Measurements from ENCODE around the gene SP3. TPM values are rescaled to one million over a fixed set of nuclear protein-coding genes. Genes with fewer than 3 reads are reported as not detected.

SP3 gene
- total RNA-seq, 2 experiments from 2014 or later, result 95.9 to 102 TPM

DNA sequence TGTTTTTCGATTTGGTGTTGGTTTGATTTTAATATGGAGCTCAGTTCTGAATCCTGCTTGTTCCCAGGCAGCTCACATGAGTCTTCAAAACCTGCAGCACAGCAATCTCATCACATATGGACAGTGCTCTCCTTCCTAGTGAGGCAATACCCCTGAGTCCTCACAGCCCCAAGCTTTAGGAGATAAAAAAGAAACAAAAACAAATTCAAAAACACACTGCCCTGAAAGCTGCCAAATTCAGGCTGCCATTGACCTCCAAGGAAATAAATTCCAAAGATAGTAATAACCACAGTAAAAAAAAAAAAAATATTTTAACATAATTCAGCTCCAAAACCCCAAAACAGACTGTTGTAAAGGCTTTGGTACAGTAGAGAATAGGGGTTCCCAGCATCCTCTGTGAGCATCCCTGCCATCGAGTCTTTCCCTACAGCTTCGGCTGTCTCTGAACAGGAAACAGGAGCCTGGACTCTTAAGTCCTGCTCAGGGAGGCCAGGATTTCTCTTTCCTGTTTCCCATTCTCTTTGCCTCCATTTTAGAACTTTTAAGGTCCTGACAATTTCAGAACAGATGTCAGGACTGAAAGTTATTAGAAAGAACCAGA lies 14.7 kb upstream of the SP3 start:
- Mint-ChIP-seq H3K4me1 (ENCODE audit: low read depth) (no peaks in the 10 kb centered on the region), H3K27me3 (ENCODE audit: low read depth) (peaks cover 3% of the 10 kb centered on the region), H3K9me3 (ENCODE audit: insufficient read depth) (no peaks in the 10 kb centered on the region), H3K36me3 (ENCODE audit: low read depth) (no peaks in the 10 kb centered on the region), H3K4me3 (no peak overlapping the region), H3K27ac (no peak overlapping the region)
- ChIA-PET POLR2A (interaction anchor here (1.0 kb wide), 1 partner anchor 14 kb away, joined by 3 read pairs; no protein-coding TSS in a partner anchor), CTCF (no interaction called here)
- ATAC-seq, result no peak
- no peak for DNase-seq

DNA sequence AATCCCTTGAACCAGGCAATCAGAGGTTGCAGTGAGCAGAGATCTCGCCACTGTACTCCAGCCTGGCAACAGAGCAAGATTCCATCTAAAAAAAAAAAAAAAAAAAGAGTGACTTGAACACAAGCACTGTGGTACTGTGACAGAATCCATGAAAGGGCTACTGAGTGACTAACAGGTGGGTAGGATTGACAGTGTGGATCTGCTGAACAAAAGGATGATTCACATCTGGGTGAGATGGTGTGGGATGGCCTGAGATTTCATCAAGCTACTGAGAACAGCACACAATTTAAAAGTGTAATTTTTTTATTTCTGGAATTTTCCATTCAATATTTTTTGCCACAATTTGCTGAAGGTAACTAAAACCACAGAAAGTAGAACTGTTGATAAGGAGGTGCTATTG lies 13.3 kb upstream of the SP3 start:
- CTCF ChIA-PET, result no interaction called here
- Mint-ChIP-seq H3K27me3 (ENCODE audit: low read depth) (peaks cover 3% of the 10 kb centered on the region), H3K4me1 (ENCODE audit: low read depth) (no peaks in the 10 kb centered on the region), H3K4me3 (no peak overlapping the region), H3K9me3 (ENCODE audit: insufficient read depth) (no peaks in the 10 kb centered on the region), H3K36me3 (ENCODE audit: low read depth) (no peaks in the 10 kb centered on the region), H3K27ac (no peak overlapping the region)
- POLR2A ChIA-PET, result interaction anchor here (1.0 kb wide), 1 partner anchor 13 kb away, joined by 3 read pairs; no protein-coding TSS in a partner anchor
- ATAC-seq (peak; percentile 11), DNase-seq (no peak)

DNA sequence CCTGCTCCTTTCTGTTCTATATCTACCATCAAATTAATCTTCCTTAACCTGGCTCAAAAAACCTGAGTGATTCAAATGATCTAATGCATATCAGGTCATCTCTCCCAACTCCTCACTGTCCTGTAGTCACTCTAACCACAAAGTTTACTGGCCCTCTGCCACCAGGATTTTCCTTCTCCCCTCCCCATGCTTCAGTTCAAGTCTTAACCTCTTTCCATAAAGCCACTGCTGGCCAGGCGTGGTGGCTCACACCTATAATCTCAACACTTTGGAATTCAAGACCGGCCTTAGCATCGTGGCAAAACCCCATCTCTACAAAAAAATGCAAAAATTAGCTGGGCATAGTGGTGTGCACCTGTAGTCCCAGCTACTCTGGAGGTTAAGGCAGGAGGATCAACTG lies 7.5 kb upstream of the SP3 start:
- DNase-seq, result no peak
- Mint-ChIP-seq H3K27ac (no peak overlapping the region), H3K9me3 (ENCODE audit: insufficient read depth) (no peaks in the 10 kb centered on the region), H3K36me3 (ENCODE audit: low read depth) (peaks cover 3% of the 10 kb centered on the region), H3K27me3 (ENCODE audit: low read depth) (peaks cover 1% of the 10 kb centered on the region), H3K4me3 (no peak overlapping the region), H3K4me1 (ENCODE audit: low read depth) (no peaks in the 10 kb centered on the region)
- ChIA-PET POLR2A (no interaction called here), CTCF (no interaction called here)
- ATAC-seq, result no peak

DNA sequence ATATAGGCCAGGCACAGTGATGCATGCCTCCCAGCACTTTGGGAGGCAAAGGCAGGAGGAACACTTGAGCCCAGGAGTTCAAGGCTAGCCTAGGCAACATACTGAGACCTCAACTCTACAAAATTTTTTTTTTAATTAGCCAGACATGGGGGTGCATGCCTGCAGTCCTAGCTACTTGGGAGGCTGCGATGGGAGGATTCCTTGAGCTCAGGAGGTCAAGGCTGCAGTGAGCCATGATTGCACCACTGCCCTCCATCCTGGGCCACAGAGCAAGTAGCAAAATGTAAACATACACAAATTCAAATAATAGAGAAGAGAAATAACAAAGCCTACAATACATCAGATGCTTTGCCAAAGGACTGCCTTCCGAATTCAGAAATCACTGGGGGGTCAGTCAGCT lies 7.0 kb upstream of the SP3 start:
- Mint-ChIP-seq H3K4me3 (no peak overlapping the region), H3K36me3 (ENCODE audit: low read depth) (peaks cover 3% of the 10 kb centered on the region), H3K27me3 (ENCODE audit: low read depth) (peaks cover 1% of the 10 kb centered on the region), H3K27ac (no peak overlapping the region), H3K9me3 (ENCODE audit: insufficient read depth) (no peaks in the 10 kb centered on the region), H3K4me1 (ENCODE audit: low read depth) (peaks cover under 1% of the 10 kb centered on the region)
- ChIA-PET POLR2A (no interaction called here), CTCF (no interaction called here)
- ATAC-seq, result no peak
- DNase-seq, result no peak

DNA sequence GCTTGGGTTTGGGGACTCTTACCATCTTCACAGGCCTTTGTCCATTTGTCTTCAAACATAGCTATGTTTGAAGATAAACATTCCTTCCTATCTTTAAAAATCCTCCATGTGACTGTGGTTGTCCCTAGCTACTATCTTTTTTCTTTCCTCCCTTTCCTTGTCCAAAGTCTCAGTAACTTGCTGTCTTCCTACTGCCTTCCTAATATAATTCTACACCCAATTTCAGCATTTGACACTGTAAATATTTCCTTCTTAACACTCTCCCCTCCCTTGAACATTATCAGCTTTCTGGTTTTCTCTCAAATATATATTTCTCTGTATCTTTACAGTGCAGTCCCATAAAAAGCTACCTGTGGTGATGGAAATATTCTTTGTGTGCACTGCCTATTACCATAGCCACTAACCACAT lies 5.3 kb upstream of the SP3 start:
- no peaks in the 10 kb centered on the region for H3K9me3 Mint-ChIP-seq (ENCODE audit: insufficient read depth)
- ATAC-seq (no peak), DNase-seq (no peak)
- POLR2A ChIA-PET, result no interaction called here
- no peak overlapping the region for H3K27ac Mint-ChIP-seq
- H3K4me3 Mint-ChIP-seq, result no peak overlapping the region
- CTCF ChIA-PET, result interaction anchor here (0.9 to 1.5 kb wide), 2 partner anchors 23 to 68 kb away, joined by 3 to 4 read pairs; no protein-coding TSS in a partner anchor
- peaks cover 1% of the 10 kb centered on the region for H3K27me3 Mint-ChIP-seq (ENCODE audit: low read depth)
- peaks cover 3% of the 10 kb centered on the region for H3K36me3 Mint-ChIP-seq (ENCODE audit: low read depth)
- peaks cover 15% of the 10 kb centered on the region for H3K4me1 Mint-ChIP-seq (ENCODE audit: low read depth)

DNA sequence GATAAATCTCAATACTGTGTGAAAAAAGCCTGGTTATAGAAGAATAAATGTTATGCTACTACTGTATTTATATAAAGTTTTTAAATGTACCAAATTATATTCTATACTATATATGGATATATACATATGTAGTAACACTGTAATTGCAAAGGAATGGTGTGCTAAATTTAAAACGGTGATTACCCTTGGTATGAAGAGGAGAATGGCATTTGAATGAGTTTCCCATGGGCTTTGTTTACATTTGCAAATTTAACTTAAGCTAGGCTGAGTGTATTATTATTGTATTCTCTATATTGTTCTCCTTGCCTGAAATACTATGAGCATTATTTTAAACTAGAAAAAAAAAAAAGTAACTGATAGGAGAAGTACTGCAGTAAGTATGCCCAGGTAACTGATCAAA lies 4.7 kb upstream of the SP3 start:
- ChIA-PET POLR2A (no interaction called here), CTCF (interaction anchor here (0.9 to 1.5 kb wide), 2 partner anchors 22 to 69 kb away, joined by 3 to 4 read pairs; no protein-coding TSS in a partner anchor)
- Mint-ChIP-seq H3K4me1 (ENCODE audit: low read depth) (peaks cover 15% of the 10 kb centered on the region), H3K4me3 (no peak overlapping the region), H3K9me3 (ENCODE audit: insufficient read depth) (no peaks in the 10 kb centered on the region), H3K27ac (no peak overlapping the region), H3K36me3 (ENCODE audit: low read depth) (peaks cover 6% of the 10 kb centered on the region), H3K27me3 (ENCODE audit: low read depth) (peaks cover 1% of the 10 kb centered on the region)
- ATAC-seq, result no peak
- no peak for DNase-seq

DNA sequence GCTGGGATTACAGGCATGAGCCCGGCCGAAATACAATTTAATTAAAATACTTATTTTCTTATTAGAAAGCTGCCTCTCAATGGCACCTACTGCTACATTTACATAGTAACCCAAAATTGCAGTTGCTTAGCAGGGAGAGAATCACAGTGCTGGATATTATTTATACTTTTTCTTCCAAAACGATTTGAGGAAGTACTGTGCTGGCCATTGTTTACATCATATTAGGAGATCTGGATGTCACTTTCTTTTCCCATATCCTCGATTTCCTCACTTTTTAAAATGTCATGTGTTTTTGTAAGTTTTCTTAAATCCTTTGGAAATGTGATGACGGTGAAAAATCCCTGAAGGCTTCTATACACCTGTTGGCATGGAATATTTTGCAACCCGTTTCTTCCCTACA lies 3.4 kb upstream of the SP3 start:
- peaks cover 1% of the 10 kb centered on the region for H3K27me3 Mint-ChIP-seq (ENCODE audit: low read depth)
- DNase-seq (no peak), ATAC-seq (no peak)
- no peak overlapping the region for H3K27ac Mint-ChIP-seq
- H3K4me3 Mint-ChIP-seq, result no peak overlapping the region
- no peaks in the 10 kb centered on the region for H3K9me3 Mint-ChIP-seq (ENCODE audit: insufficient read depth)
- H3K4me1 Mint-ChIP-seq (ENCODE audit: low read depth), result peaks cover 15% of the 10 kb centered on the region
- CTCF ChIA-PET, result no interaction called here
- POLR2A ChIA-PET, result no interaction called here
- peaks cover 6% of the 10 kb centered on the region for H3K36me3 Mint-ChIP-seq (ENCODE audit: low read depth)

DNA sequence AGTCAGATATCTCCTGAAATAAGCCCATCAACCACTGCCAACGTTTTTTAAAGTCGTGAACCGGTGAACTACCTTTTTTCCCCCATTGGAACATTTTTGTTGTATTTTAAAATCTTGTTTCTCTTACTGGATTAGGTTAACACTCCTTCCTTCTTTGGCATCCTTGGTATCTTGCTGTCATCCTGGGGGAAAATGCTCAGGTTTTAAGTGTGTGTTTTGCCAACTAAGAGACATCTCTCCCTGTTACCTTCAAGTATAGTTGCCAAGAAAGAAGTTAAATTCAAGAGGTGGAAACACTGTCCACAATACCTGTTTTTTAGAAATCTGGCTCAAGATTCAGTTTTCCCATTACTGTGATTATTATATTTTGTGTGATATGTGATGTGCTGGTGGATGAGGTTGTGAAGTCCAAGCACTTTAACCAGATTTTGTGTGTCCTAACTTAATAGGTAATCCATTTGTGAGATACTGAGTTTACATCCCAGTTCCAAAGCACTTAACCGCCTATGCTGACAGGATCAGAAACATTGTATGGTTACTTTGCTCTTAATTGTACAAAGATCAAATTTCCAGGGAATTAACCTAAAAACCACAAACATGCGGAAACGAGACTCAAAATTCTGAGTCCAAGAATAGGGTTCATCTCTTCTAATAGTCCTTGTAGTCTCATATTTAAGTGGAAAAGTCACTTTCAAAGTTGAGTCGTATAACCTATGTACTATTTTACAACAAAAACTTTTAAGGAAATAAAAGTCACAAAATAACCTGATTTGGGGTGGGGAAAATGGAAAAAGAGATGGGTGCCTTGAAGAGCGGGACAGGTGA lies 1.3 kb upstream of the SP3 start:
- Mint-ChIP-seq H3K27ac (peak overlapping the region; percentile 91), H3K4me1 (ENCODE audit: low read depth) (peaks cover 20% of the 10 kb centered on the region), H3K27me3 (ENCODE audit: low read depth) (peaks cover under 1% of the 10 kb centered on the region), H3K36me3 (ENCODE audit: low read depth) (peaks cover 21% of the 10 kb centered on the region), H3K4me3 (peak overlapping the region; percentile 94), H3K9me3 (ENCODE audit: insufficient read depth) (no peaks in the 10 kb centered on the region)
- DNase-seq (no peak), ATAC-seq (no peak)
- ChIA-PET CTCF (interaction anchor here (1.0 kb wide), 1 partner anchor 74 kb away, joined by 3 read pairs; no protein-coding TSS in a partner anchor), POLR2A (interaction anchor here (0.5 to 0.9 kb wide), 7 partner anchors 12 to 72 kb away, joined by 3 to 4 read pairs (median 3); no protein-coding TSS in a partner anchor)

DNA sequence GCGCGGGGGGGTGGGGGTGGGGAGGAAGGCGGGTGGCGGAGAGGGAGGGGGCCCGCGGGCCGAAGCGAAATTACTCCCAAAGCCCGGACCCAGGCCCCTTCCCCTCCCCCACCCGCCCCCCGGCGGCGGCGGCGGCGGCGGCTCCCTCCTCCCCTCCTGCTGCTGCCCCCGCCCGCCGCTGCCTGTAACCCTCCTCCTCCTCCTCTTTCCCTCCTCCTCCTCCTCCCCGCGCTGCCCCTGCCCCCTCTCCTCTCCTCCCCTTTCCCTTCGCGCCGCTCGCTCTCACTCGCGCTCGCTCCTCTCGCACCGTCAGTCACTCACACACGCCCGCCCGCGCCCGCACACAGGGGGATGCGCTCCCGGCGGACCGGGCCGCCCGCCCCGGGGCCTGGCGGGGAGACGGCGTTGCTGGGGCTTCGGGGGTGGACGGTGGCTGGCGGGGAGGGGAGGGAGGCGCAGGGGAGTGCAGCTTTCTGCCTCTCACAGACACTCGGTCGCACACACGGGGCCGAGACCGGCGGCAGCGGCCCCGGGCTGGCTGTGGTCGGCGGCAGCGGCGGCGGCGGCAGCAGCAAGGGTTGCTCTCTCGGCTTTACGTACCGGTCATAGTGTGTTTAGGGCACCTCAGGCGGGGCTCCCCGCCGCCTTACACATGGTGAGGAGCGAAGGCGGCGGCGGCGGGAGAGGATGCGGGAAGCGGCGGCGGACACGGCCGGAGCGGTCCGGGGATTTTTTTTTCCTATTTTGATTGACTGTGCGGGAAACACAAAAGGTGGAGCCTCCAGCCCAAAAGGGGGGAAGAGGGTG lies 405 bp downstream of the SP3 start:
- ATAC-seq (peak; percentile 43), DNase-seq (peak; percentile 92)
- H3K4me1 Mint-ChIP-seq (ENCODE audit: low read depth), result peaks cover 33% of the 10 kb centered on the region
- ChIA-PET CTCF (no interaction called here), POLR2A (interaction anchor here (0.7 to 1.6 kb wide), 2 partner anchors 18 to 73 kb away, joined by 3 to 5 read pairs; no protein-coding TSS in a partner anchor)
- peak overlapping the region; percentile 94 for H3K4me3 Mint-ChIP-seq
- no peaks in the 10 kb centered on the region for H3K27me3 Mint-ChIP-seq (ENCODE audit: low read depth)
- peak overlapping the region; percentile 91 for H3K27ac Mint-ChIP-seq
- H3K36me3 Mint-ChIP-seq (ENCODE audit: low read depth), result peaks cover 35% of the 10 kb centered on the region
- H3K9me3 Mint-ChIP-seq (ENCODE audit: insufficient read depth), result no peaks in the 10 kb centered on the region

DNA sequence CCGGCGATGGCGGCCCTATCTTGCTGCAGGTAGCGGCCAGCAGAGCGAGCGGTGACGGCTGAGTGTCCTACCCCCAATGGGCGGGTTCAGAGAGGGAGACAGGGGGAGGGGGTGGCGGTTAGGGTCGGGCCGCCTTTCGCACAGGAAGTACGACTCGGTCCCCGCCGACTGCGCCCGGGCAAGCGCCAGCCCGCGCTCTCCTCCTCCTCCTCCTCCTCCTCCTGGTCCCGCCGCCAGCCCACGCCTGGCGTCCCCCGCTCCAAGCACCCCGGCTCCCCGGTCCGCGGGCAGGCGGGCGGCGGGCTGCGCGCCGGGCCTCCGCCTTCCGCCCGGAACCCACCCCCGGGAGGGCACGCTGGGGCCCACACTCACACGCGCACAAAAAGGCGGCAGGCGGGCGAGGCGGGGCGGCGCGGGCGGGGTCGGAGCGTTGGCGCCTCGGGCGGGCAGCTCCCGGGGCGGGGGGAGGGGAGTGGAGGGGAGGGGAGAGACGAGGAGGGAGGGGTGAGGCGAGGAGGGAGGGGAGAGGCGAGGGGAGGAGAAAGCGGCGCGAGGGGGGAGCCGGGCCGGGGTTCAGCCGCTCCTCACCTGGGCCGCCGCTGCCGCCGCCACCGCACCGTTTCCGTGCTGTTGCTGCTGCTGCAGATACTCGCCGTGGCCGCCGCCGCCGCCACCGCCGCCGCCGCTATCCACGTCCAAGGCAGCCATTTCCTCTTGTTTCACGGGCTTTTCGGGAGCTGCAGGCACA lies 1.2 kb downstream of the SP3 start:
- ATAC-seq, result peak; percentile 59
- no peaks in the 10 kb centered on the region for H3K9me3 Mint-ChIP-seq (ENCODE audit: insufficient read depth)
- peak overlapping the region; percentile 94 for H3K4me3 Mint-ChIP-seq
- H3K36me3 Mint-ChIP-seq (ENCODE audit: low read depth), result peaks cover 39% of the 10 kb centered on the region
- H3K27me3 Mint-ChIP-seq (ENCODE audit: low read depth), result no peaks in the 10 kb centered on the region
- POLR2A ChIA-PET, result interaction anchor here (0.7 to 1.6 kb wide), 3 partner anchors 17 to 118 kb away, joined by 3 to 5 read pairs (median 3); no protein-coding TSS in a partner anchor
- CTCF ChIA-PET, result no interaction called here
- DNase-seq, result peak; percentile 94
- peak overlapping the region; percentile 90 for H3K27ac Mint-ChIP-seq
- peaks cover 39% of the 10 kb centered on the region for H3K4me1 Mint-ChIP-seq (ENCODE audit: low read depth)

DNA sequence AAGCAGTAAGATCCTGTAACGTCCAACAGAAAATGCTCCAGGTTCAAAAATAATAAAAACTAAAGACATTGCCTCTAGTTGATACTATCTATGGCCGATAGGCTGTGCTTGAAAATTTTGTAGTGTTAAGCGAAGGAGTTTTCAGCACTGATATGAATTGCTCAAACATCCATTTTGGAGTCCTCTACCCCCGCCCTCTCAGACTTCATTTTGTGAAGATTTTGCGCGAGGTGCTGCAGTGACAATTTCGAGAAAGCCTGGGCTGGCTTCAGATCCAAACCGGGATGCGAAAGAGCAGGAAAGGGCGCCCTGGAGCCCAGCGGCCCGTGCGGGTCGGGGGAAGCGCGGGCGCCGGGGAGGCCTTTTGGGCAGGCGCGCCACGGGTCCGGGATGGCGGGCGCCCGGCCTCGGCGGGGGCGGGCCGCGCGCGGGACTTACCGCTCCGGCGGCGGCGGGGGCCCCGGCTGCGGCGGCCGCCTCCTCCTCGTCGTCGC lies 1.8 kb downstream of the SP3 start:
- ChIA-PET CTCF (interaction anchor here (0.8 to 1.5 kb wide), 3 partner anchors 11 to 115 kb away, joined by 3 to 4 read pairs (median 3); no protein-coding TSS in a partner anchor), POLR2A (no interaction called here)
- Mint-ChIP-seq H3K9me3 (ENCODE audit: insufficient read depth) (no peaks in the 10 kb centered on the region), H3K4me3 (peak overlapping the region; percentile 97), H3K4me1 (ENCODE audit: low read depth) (peaks cover 43% of the 10 kb centered on the region), H3K36me3 (ENCODE audit: low read depth) (peaks cover 39% of the 10 kb centered on the region), H3K27me3 (ENCODE audit: low read depth) (no peaks in the 10 kb centered on the region), H3K27ac (peak overlapping the region; percentile 96)
- ATAC-seq (peak; percentile 25), DNase-seq (peak; percentile 77)
